Esophagus muscularis mucosa (tissue), 4 donors: Measurements from ENCODE around the gene RASL12.

Experiments
- CTCF ChIP-seq, 3 experiments: fragments of 200-600 bp in 2 of 3; fragments of 450-650 bp in 1 of 3; sonication (generic) in 2 of 3; IDR thresholded peaks; one replicate each; pipeline ENCODE4 v1.5.1; 2017 to 2019; ENCODE audit warnings: antibody characterized with exemption in 3 of 3, mild to moderate bottlenecking in 2 of 3, moderate library complexity in 1 of 3
- EP300 ChIP-seq: sonication (generic); formaldehyde crosslinking; IDR thresholded peaks from one replicate; pipeline ENCODE4 v1.6.1; 2017; ENCODE audit warnings: antibody characterized with exemption
- POLR2A ChIP-seq: fragments of 450-650 bp; IDR thresholded peaks from one replicate; pipeline ENCODE4 v1.6.1; 2017; ENCODE audit warnings: antibody characterized with exemption, moderate library complexity, mild to moderate bottlenecking, low read depth
- POLR2AphosphoS5 ChIP-seq, 2 donors: sonication (generic); formaldehyde crosslinking; IDR thresholded peaks; one replicate each; pipeline ENCODE4 v1.6.1; 2017; ENCODE audit warnings: antibody characterized with exemption in 2 of 2

GRCh38 chr15:65092911-65093792 is 25.4 kb upstream of the RASL12 start:
- no peak for TF ChIP-seq POLR2AphosphoS5 (IDR thresholded peaks at IDR 0.05)
- TF ChIP-seq CTCF (IDR thresholded peaks at IDR 0.05) = no peak
- no peak for TF ChIP-seq POLR2A
- TF ChIP-seq EP300 = no peak
